Loucy (cell line): ENCODE measurements around the gene HOXA3.

Experiments
- H2AFZ ChIP-seq: fragments of 200-600 bp; sonication (generic); 2 replicates; pipeline ENCODE4 v1.6.0; 2016; ENCODE audit warnings: antibody characterized with exemption, mild to moderate bottlenecking, low read length, moderate library complexity
- H3F3A ChIP-seq: fragments of 200-600 bp; 2 replicates; pipeline ENCODE4 v1.6.0; 2016; ENCODE audit warnings: antibody characterized with exemption, low read depth, mild to moderate bottlenecking
- H3K27me3 ChIP-seq: fragments of 200-600 bp; sonication (generic); 2 replicates; pipeline ENCODE4 v1.6.1; 2014; ENCODE audit warnings: low read length, mild to moderate bottlenecking; ENCODE audit not compliant: insufficient read depth, poor library complexity, severe bottlenecking
- H3K36me3 ChIP-seq: fragments of 200-600 bp; sonication (generic); 2 replicates; pipeline ENCODE4 v1.6.1; 2016; ENCODE audit warnings: low read length; ENCODE audit not compliant: insufficient read depth
- H3K4me1 ChIP-seq: fragments of 200-600 bp; sonication (generic); 2 replicates; pipeline ENCODE4 v1.5.1; 2014; ENCODE audit warnings: low read length, mild to moderate bottlenecking; ENCODE audit not compliant: insufficient read depth, poor library complexity, severe bottlenecking
- H3K4me2 ChIP-seq: fragments of 200-600 bp; sonication (generic); 2 replicates; pipeline ENCODE4 v1.6.0; 2014; ENCODE audit warnings: antibody characterized with exemption, low read length, low read depth, mild to moderate bottlenecking; ENCODE audit not compliant: poor library complexity, severe bottlenecking
- H3K4me3 ChIP-seq: fragments of 200-600 bp; sonication (generic); 2 replicates; pipeline ENCODE4 v1.5.1; 2014; ENCODE audit warnings: low read length, mild to moderate bottlenecking, mixed read lengths; ENCODE audit not compliant: poor library complexity, severe bottlenecking
- H3K79me2 ChIP-seq: fragments of 200-600 bp; sonication (generic); 2 replicates; pipeline ENCODE4 v1.6.1; 2014; ENCODE audit warnings: low read length; ENCODE audit not compliant: insufficient read depth
- H3K9ac ChIP-seq: fragments of 200-600 bp; sonication (generic); 2 replicates; pipeline ENCODE4 v1.6.0; 2014; ENCODE audit warnings: mild to moderate bottlenecking, low read depth, low read length, moderate library complexity; ENCODE audit not compliant: poor library complexity, severe bottlenecking
- H3K9me2 ChIP-seq: fragments of 200-600 bp; sonication (generic); replicated peaks from 2 replicates; pipeline ENCODE4 v1.6.1; 2016; ENCODE audit warnings: low read depth, low read length, mixed read lengths
- H3K9me3 ChIP-seq: fragments of 200-600 bp; sonication (generic); 2 replicates; pipeline ENCODE4 v1.6.1; 2014; ENCODE audit warnings: mild to moderate bottlenecking, antibody characterized with exemption, low read length, low read depth; ENCODE audit not compliant: insufficient read depth
- H4K20me1 ChIP-seq: fragments of 200-600 bp; sonication (generic); 2 replicates; pipeline ENCODE4 v1.6.0; 2014; ENCODE audit warnings: antibody characterized with exemption, low read length, mild to moderate bottlenecking; ENCODE audit not compliant: insufficient read depth, poor library complexity, severe bottlenecking
- EZH2phosphoT487 ChIP-seq: fragments of 200-600 bp; IDR thresholded peaks from 2 replicates; pipeline ENCODE4 v1.6.1; 2018; ENCODE audit warnings: antibody characterized with exemption, mild to moderate bottlenecking, moderate library complexity, borderline replicate concordance
- TF ChIP-seq, protein P1 (sequence below): fragments of 200-600 bp; sonication (generic); conservative IDR thresholded peaks from 2 replicates; pipeline ENCODE4 v1.5.1; 2014; ENCODE audit warnings: mild to moderate bottlenecking, antibody characterized with exemption, low read length

The HOXA3 gene

DNA sequence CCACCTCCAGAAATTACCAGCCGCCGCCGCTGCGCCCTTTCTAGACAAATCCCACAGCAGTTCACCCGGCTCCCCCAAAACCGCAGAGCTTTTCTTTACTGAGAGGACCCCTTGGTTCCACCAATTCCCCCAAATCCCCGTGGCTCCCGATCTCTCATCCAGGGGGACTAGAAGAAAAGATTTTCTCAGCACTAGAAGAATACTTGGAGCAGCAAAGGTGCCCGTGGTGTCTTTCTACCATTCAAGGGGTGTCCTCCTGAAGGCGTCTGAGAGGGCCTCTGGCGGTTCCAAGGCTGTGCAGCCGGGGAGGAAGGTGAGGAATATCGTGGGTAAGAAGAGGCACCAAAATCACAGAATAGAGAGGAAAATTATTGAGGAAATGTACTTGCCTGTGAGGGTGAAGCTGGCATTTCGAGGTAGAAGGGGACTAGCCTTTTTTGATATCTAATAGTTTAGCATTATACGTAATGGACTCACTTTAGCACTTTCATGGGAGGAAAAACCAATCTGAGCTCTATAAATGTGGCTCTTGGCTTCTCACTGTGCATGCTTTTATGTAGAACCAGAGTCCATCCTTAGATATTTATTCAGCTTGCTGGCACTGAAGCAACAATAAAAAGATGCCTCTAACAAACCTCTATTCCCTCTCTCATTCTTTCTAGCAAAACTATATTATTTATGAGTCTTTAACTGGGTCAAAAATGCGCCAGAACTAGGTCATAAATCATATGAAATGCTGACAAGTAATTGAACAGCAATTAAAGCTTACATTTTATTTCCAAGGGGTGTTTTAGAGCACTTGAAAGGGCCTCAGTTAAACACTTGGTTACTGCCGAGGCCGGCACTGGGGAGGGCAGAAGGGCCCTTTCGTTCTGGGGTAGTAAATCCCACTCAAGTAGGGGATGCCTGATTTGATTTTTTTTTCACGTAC, 36.1 kb downstream of the HOXA3 start:
- H3F3A ChIP-seq = no peaks in the 10 kb centered on the region
- no peaks in the 10 kb centered on the region for H3K9me2 ChIP-seq
- TF ChIP-seq, protein P1, sequence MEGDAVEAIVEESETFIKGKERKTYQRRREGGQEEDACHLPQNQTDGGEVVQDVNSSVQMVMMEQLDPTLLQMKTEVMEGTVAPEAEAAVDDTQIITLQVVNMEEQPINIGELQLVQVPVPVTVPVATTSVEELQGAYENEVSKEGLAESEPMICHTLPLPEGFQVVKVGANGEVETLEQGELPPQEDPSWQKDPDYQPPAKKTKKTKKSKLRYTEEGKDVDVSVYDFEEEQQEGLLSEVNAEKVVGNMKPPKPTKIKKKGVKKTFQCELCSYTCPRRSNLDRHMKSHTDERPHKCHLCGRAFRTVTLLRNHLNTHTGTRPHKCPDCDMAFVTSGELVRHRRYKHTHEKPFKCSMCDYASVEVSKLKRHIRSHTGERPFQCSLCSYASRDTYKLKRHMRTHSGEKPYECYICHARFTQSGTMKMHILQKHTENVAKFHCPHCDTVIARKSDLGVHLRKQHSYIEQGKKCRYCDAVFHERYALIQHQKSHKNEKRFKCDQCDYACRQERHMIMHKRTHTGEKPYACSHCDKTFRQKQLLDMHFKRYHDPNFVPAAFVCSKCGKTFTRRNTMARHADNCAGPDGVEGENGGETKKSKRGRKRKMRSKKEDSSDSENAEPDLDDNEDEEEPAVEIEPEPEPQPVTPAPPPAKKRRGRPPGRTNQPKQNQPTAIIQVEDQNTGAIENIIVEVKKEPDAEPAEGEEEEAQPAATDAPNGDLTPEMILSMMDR = no peak
- no peak for TF ChIP-seq EZH2phosphoT487
- peaks cover 89% of the 10 kb centered on the region; the same call in 1 of the 2 replicates for H3K36me3 ChIP-seq
- H3K27me3 ChIP-seq = no peaks in the 10 kb centered on the region
- H3K9ac ChIP-seq = no peak overlapping the region
- H4K20me1 ChIP-seq = peaks cover 50% of the 10 kb centered on the region
- peaks cover 94% of the 10 kb centered on the region for H3K79me2 ChIP-seq
- no peak overlapping the region for H3K4me3 ChIP-seq
- no peak overlapping the region for H2AFZ ChIP-seq
- no peaks in the 10 kb centered on the region for H3K4me1 ChIP-seq
- no peak overlapping the region for H3K4me2 ChIP-seq
- no peaks in the 10 kb centered on the region for H3K9me3 ChIP-seq

DNA sequence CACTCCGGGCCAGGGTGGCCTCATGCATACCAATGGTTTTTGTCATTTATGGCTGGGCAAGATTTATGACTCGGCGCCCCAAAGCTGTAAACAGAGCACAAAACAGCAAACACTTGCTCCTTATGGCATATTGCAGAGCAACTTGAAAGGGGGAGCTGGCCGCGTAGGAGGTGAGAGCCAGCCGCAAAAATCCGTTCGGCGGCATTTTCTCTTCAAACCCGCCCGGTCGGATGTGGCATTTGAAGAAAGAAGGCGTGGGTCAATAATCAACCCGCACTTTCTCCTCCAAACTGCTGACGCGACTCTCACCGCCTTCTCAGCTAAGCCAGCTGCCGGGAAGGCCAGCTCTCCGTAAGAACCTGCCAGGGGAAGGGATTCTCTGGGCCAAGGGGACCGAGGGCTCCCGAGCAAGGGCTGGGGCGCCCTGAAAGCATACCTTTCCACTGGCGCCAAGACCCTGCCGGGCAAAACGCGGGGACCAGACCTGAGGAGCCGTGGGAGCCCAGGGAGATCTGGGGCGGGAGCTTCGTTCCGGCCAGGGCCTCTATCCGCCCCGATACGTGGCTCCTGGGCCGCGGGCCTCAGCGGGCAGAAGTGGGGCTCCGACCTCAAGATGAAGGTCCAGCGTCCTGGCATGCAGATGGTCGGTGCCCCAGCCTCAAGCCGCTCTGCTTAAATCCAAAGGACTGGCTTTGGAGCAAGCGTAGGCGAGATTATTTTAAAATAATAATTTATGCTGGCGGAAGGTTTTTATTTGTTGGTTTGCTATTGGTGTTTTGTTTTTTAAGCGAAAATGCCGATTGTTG, 37.0 kb downstream of the HOXA3 start:
- Histone ChIP-seq H3K4me2 (no peak overlapping the region), H3K79me2 (peaks cover 95% of the 10 kb centered on the region), H3K4me3 (no peak overlapping the region), H3K27me3 (no peaks in the 10 kb centered on the region), H3K4me1 (no peaks in the 10 kb centered on the region), H2AFZ (no peak overlapping the region), H4K20me1 (peaks cover 48% of the 10 kb centered on the region), H3K36me3 (peaks cover 89% of the 10 kb centered on the region; the same call in 1 of the 2 replicates), H3K9me2 (no peaks in the 10 kb centered on the region), H3K9me3 (no peaks in the 10 kb centered on the region), H3K9ac (no peak overlapping the region), H3F3A (no peaks in the 10 kb centered on the region)
- no peak for TF ChIP-seq EZH2phosphoT487
- TF ChIP-seq, protein P1 = no peak

DNA sequence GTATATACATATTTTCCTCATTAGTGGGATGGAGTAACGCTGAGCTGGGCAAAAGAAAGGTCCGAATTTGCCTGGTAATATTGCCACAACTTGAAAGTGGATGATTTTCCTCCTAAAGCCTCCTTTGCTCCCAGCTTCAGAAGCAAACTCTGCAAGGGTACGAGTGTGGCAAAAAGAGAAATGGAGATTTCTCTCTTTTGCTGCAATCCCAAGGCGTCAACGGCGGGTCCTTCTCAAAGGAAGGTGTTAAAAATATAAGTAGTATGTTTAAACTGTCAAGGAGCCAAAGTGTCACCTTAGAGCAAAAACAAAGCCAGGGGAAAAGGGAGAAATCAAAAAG, 37.5 kb downstream of the HOXA3 start:
- Histone ChIP-seq H3K9me2 (no peaks in the 10 kb centered on the region), H3K4me2 (no peak overlapping the region), H3F3A (no peaks in the 10 kb centered on the region), H3K79me2 (peaks cover 93% of the 10 kb centered on the region), H3K9me3 (no peaks in the 10 kb centered on the region), H3K4me3 (no peak overlapping the region), H2AFZ (no peak overlapping the region), H3K9ac (no peak overlapping the region), H3K36me3 (peaks cover 91% of the 10 kb centered on the region; the same call in 1 of the 2 replicates), H3K27me3 (no peaks in the 10 kb centered on the region), H4K20me1 (peaks cover 53% of the 10 kb centered on the region), H3K4me1 (no peaks in the 10 kb centered on the region)
- TF ChIP-seq, protein P1 = no peak
